ENCODE data around the gene IRF4. TPM values are rescaled to one million over a fixed set of nuclear protein-coding genes. Genes with fewer than 3 reads are reported as not detected.

The IRF4 gene
- total and polyA plus RNA-seq, 3 donors from 2014 or later, result 1.8 to 7.4 (median 3.7) TPM

GRCh38 chr6:403659-404655 lies 12.4 kb downstream of the IRF4 start:
- DNase-seq, result no peak
- no peaks in the 10 kb centered on the region for H3K27me3 ChIP-seq
- no peaks in the 10 kb centered on the region for H3K36me3 ChIP-seq (ENCODE audit: low read depth, missing control alignments)
- no peaks in the 10 kb centered on the region for H3K9me3 ChIP-seq
- no peak overlapping the region for H3K27ac ChIP-seq
- TF ChIP-seq, protein P1, sequence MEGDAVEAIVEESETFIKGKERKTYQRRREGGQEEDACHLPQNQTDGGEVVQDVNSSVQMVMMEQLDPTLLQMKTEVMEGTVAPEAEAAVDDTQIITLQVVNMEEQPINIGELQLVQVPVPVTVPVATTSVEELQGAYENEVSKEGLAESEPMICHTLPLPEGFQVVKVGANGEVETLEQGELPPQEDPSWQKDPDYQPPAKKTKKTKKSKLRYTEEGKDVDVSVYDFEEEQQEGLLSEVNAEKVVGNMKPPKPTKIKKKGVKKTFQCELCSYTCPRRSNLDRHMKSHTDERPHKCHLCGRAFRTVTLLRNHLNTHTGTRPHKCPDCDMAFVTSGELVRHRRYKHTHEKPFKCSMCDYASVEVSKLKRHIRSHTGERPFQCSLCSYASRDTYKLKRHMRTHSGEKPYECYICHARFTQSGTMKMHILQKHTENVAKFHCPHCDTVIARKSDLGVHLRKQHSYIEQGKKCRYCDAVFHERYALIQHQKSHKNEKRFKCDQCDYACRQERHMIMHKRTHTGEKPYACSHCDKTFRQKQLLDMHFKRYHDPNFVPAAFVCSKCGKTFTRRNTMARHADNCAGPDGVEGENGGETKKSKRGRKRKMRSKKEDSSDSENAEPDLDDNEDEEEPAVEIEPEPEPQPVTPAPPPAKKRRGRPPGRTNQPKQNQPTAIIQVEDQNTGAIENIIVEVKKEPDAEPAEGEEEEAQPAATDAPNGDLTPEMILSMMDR (IDR thresholded peaks at IDR 0.05), result no peak
- TF ChIP-seq POLR2A (IDR thresholded peaks at IDR 0.05), result no peak
- intact Hi-C loops (cut with DNase I; ENCODE audit: low total_unique reads), result no loop called here
- no peaks in the 10 kb centered on the region for H3K4me1 ChIP-seq
- H3K4me3 ChIP-seq, result no peak overlapping the region
- WGBS, 2 donors, result 81 to 91% methylated on average over 17 to 19 of the region's 19 CpGs

GRCh38 chr6:404685-405423 lies 13.3 kb downstream of the IRF4 start:
- TF ChIP-seq POLR2A (IDR thresholded peaks at IDR 0.05), result no peak
- 89 to 90% methylated on average over 15 of the region's 15 CpGs for WGBS, 2 donors
- no peaks in the 10 kb centered on the region for H3K4me1 ChIP-seq

DNA sequence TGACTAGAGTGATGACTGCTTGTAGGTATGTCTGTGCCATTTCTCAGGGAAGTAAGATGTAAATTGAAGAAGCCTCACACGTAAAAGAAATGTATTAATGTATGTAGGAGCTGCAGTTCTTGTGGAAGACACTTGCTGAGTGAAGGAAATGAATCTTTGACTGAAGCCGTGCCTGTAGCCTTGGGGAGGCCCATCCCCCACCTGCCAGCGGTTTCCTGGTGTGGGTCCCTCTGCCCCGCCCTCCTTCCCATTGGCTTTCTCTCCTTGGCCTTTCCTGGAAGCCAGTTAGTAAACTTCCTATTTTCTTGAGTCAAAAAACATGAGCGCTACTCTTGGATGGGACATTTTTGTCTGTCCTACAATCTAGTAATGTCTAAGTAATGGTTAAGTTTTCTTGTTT lies 16.6 kb downstream of the IRF4 start:
- no peaks in the 10 kb centered on the region for H3K27me3 ChIP-seq
- H3K27ac ChIP-seq, result no peak overlapping the region
- no peak for TF ChIP-seq POLR2A (IDR thresholded peaks at IDR 0.05)
- TF ChIP-seq, protein P1 (IDR thresholded peaks at IDR 0.05), result no peak
- DNase-seq, result no peak
- H3K36me3 ChIP-seq (ENCODE audit: low read depth, missing control alignments), result no peaks in the 10 kb centered on the region
- no peaks in the 10 kb centered on the region for H3K9me3 ChIP-seq
- no peak overlapping the region for H3K4me3 ChIP-seq
- intact Hi-C loops (cut with DNase I; ENCODE audit: low total_unique reads), result no loop called here
- WGBS, 2 donors, result 59 to 62% methylated on average over 5 of the region's 5 CpGs
- H3K4me1 ChIP-seq, result no peaks in the 10 kb centered on the region

More at GRCh38 chr6:404685-405423, 13.3 kb downstream of the IRF4 start:
- no peak overlapping the region for H3K27ac ChIP-seq
- H3K4me3 ChIP-seq, result no peak overlapping the region
- no peak for DNase-seq
- no peaks in the 10 kb centered on the region for H3K9me3 ChIP-seq
- no peaks in the 10 kb centered on the region for H3K27me3 ChIP-seq
- intact Hi-C loops (cut with DNase I; ENCODE audit: low total_unique reads), result no loop called here
- H3K36me3 ChIP-seq (ENCODE audit: low read depth, missing control alignments), result no peaks in the 10 kb centered on the region

DNA sequence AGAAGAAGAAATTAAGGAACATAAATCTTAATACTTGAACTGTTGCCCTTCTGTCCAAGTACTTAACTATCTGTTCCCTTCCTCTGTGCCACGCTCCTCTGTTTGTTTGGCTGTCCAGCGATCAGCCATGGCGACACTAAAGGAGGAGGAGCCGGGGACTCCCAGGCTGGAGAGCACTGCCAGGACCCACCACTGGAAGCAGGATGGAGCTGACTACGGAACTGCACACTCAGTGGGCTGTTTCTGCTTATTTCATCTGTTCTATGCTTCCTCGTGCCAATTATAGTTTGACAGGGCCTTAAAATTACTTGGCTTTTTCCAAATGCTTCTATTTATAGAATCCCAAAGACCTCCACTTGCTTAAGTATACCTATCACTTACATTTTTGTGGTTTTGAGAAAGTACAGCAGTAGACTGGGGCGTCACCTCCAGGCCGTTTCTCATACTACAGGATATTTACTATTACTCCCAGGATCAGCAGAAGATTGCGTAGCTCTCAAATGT lies 17.1 kb downstream of the IRF4 start:
- Histone ChIP-seq H3K4me3 (no peak overlapping the region), H3K27me3 (no peaks in the 10 kb centered on the region), H3K4me1 (no peaks in the 10 kb centered on the region), H3K9me3 (no peaks in the 10 kb centered on the region), H3K36me3 (ENCODE audit: low read depth, missing control alignments) (no peaks in the 10 kb centered on the region), H3K27ac (no peak overlapping the region)
- DNase-seq, result no peak
- intact Hi-C loops (cut with DNase I; ENCODE audit: low total_unique reads), result no loop called here
- WGBS, 2 donors, result 61 to 66% methylated on average over 9 of the region's 9 CpGs
- TF ChIP-seq, protein P1 (IDR thresholded peaks at IDR 0.05), result peak in 1 of 3 experiments; percentile 25
- no peak for TF ChIP-seq POLR2A (IDR thresholded peaks at IDR 0.05)

All from testis (tissue), 3 donors.